NCI-H524 treated with DMSO at 0.1 percent for 48 hours (cell line): ENCODE data around the gene ZYG11A.

Source experiments
- DNase-seq: peaks from one replicate; lab custom pipeline; 2025; lab: John Stamatoyannopoulos, UW

Gene ZYG11A

DNA sequence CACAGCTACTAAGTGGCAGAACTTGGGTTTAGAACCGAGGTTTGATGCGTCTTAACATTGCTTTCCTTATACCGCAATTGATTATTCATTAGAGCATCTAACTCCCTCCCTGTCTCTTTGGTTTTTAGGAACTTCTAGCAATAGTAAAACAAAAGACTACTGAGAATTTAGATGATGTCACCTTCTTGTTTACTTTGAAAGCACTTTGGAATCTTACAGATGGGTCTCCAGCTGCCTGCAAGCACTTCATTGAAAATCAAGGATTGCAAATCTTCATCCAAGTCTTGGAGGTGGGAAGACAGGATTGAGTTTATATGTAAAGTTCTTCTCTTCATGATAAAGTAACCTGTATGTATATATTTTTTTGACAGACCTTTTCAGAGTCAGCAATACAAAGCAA, 35.0 kb downstream of the ZYG11A start:
- no peak for DNase-seq

- DNase-seq: no peak
Measured at GRCh38 chr1:52880206-52880605, 37.6 kb downstream of the ZYG11A start.

- no peak for DNase-seq
Measured at GRCh38 chr1:52887483-52887882, 44.9 kb downstream of the ZYG11A start.

GRCh38 chr1:52892424-52893215, 50.1 kb downstream of the ZYG11A start:
- DNase-seq: no peak

- no peak for DNase-seq
Measured at GRCh38 chr1:52899445-52899894, 56.9 kb downstream of the ZYG11A start.

- DNase-seq: no peak
Measured at GRCh38 chr1:52900402-52900801, 57.8 kb downstream of the ZYG11A start.

DNA sequence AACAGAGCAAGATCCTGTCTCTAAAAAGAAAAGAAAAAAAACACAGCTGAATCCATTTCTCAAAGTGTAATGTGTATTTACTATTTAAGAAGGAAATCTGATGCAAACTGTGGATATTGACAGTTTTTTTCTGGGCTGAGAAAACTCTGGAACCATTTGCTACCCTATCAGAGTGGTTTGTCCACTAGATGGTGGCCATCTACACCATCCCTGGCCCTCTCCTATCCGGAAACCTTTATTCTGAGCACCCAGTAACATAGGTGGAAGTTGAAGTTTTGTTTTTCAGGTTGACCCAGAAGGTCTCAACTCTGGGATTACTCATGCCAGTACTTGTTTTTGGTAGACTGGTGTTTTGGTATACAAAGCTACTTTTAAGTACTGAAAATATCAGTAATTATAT, 58.8 kb downstream of the ZYG11A start:
- DNase-seq: no peak

GRCh38 chr1:52904208-52904926, 61.8 kb downstream of the ZYG11A start:
- DNase-seq: no peak

DNA sequence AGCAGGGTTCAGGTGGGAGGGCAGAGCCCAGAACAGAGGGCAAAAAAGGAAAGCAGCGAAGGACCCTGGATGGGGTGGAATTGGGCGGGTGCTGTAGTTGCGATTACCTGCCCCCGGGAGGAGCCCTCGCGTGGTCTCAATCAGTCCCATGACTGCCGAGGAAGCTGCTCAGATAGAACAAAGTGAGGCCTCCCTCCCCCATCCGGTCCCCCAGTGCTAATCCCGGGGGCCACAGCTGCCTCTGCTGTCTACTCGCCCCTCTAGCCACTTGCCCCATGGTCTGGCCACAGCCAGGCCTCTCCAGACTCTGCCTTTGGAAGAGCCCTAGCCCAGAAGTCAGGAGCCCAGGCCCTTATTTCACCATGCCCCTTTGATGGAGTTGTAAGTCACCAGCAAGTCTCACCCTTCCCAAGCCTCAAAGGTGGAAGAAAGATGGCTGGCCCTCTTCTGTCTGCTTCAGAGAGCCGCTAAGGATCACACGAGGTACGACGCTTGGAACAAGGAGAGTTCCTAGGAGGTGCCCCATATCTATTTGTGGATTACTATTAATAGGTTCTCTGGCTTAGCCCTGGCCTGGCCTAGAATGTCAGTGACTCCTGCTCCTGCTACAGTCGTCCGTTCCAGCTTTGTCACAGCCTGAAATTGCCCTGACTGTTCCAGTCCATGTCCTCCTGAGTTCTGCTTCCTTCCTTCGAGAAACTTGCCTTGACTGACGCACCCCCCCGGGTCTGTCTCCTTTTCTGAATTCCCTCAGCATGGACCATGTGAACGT, 62.6 kb downstream of the ZYG11A start:
- no peak for DNase-seq

DNA sequence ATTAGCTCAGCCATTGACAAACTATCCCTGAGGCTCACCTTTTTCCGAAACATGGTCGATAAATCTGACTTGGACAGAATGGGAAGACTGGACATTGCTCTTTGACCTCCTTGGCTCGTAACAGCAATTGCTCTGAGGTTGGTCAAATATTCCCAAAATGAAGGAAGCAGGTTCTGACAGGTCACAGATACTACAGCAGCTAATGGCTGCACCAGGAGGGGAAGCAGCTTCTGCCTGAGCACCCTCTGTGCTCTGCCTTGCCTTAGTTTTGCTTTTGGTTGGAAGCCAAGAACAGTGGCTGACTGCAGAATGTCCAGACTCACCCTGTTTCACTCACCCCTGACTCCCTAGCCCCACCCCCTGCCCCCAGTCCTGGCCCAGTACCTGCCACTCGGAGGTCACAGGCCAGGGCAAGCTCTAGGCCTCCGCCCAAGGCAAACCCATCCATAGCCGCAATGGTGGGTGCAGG, 63.6 kb downstream of the ZYG11A start:
- DNase-seq: no peak

GRCh38 chr1:52907068-52907811, 64.7 kb downstream of the ZYG11A start:
- DNase-seq: no peak

- no peak for DNase-seq
Measured at GRCh38 chr1:52907812-52908153, 65.2 kb downstream of the ZYG11A start.

GRCh38 chr1:52911541-52911940, 69.0 kb downstream of the ZYG11A start:
- DNase-seq: no peak

- no peak for DNase-seq
Measured at GRCh38 chr1:52913014-52913413, 70.5 kb downstream of the ZYG11A start.

DNA sequence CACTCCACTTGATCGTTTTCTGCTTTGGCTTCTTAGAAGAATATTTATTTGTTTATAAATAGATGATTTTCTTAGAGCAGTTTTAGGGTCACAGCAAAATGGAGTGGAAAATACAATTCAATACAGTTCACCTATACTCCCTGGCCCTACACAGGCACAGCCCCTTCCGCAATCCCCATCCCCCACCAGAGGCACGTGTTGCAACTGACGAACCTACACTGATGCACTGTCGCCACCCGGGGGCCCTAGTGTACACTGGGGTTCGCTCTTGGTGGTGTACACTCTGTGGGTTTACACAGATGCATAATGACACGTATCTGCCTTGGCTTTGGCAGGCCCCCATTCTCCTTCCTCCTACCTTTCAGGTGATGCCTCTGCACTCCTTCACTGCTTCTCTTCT, 71.0 kb downstream of the ZYG11A start:
- DNase-seq: no peak

- DNase-seq: no peak
Measured at GRCh38 chr1:52914463-52914862, 71.9 kb downstream of the ZYG11A start.

GRCh38 chr1:52915211-52915854, 72.8 kb downstream of the ZYG11A start:
- DNase-seq: no peak

DNA sequence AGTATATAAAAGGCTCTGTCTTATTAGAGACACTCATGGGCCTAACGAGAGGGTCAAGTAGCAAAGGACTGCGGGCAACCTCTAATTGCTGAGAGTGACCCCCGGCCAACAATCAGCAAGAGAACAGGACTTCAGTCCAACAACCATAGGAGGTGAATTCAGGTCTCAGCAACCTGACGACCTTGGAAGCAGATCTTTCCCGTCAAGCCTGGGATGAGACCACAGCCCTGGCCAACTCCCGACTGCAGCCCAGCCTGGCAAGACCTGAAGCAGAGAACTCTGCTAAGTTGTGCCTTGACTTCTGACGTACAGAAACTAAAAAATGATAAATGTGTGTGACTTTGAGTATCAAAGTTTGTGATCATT, 73.3 kb downstream of the ZYG11A start:
- DNase-seq: no peak

- no peak for DNase-seq
Measured at GRCh38 chr1:52916241-52916975, 73.8 kb downstream of the ZYG11A start.

DNA sequence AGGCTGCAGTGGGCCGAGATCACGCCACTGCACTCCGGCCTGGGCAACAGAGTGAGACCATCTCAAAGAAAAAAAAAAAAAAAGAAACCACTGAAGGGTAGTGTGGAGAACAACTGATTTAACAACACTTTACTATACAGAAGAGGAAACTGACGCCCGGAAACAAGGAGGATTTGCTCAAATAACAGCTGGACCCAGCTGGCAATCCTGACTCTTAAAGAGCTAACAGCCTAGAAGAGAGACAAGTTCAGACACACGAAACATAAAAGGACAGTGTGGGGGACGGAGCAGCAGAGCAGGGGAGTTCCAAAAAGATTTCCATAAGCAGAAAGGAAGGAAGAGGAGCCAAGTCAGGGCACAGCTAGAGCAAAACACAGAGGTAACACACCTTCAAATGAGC, 74.6 kb downstream of the ZYG11A start:
- no peak for DNase-seq

- DNase-seq: no peak
Measured at GRCh38 chr1:52917581-52917980, 75.0 kb downstream of the ZYG11A start.
